ENCODE data around the gene PPP6C.
"Not testable (repeated sequence)": the region's sequence is repeated elsewhere in the genome, so short reads cannot be mapped to it uniquely, and the experiment has no call there.

PPP6C gene

DNA sequence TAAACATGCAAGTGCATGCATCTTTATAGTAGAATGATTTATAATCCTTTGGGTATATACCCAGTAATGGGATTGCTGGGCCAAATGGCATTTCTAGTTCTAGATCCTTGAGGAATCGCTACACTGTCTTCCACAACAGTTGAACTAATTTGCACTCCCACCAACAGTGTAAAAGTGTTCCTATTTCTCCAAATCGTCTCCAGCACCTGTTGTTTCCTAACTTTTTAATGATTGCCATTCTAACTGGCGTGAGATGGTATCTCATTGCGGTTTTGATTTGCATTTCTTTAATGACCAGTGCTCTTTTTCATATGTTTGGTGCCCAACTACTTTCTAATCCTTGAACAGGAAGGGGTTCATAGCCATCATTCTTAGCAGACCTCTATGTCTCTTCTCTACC lies 7.8 kb downstream of the PPP6C start:
- DNase-seq (ENCODE audit: low read depth), result not testable (repeated sequence)

DNA sequence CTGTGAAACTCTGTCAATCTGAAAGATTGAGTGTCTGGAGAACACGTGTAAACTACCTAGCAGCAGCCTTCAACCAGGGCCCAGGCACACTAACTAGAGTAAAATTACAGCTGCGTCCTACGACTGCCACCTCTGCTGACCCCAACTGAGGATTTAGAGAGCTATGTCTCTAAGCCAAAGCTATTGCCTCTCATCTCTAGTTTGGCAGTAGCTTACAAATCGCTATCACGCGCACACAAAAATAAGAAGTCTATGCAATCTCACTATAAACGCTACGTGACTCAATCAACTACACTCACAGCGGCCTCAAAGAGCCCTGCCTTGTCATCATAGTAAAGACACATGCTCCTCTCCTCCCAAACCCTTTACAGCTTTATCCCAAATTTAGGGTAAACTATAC lies 8.7 kb downstream of the PPP6C start:
- no peak for DNase-seq (ENCODE audit: low read depth)

DNA sequence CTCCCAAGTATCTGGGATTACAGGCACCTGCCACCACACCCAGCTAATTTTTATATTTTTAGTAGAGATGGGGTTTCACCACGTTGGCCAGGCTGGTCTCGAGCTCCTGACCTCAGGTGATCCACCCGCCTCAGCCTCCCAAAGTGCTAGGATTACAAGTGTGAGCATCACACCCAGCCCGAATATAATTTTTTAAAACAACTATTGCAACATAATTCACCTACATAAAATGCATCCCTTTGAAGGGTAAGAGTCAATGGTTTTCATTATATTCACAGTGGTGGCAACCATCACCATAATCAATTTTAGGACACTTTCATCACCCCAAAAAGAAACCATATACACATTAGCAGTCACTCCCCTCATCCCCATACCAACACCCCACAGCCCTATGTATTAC lies 9.8 kb downstream of the PPP6C start:
- DNase-seq (ENCODE audit: low read depth), result not testable (repeated sequence)

DNA sequence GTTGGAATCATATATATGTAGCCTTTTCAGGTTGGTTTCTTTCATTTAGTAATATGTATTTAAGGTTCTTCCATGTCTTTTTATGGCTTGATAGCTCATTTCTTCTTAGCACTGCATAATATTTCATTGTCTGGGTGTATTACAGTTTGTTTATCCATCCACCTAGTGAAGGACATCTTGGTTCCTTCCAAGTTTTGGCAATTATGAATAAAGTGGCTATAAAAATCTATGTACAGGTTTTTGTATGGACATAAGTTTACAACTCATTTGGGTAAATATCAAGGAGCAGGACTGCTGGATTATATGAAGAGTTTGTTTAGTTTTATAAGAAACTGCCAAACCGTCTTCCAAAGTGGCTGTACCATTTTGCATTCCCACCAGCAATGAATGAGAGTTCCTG lies 11.7 kb downstream of the PPP6C start:
- DNase-seq (ENCODE audit: low read depth), result no peak

DNA sequence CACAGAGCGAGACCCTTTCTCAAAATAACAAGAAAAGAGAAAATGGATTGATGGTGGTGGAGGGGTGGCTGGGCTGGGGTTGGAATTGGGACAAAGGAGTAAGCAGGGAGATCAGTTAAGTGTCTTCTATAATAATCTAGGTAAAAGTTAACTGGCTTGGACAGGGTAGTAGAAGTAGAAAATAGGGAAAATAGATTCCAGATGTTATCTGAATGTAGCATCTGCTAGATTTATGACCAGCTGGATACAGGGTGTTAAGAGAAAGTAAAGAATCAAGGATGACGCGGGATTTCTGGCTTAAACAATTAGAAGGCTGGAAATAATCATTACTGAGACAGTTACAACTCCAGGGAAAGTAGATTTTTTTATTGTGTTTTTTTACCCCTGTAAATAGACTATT lies 13.0 kb downstream of the PPP6C start:
- DNase-seq (ENCODE audit: low read depth), result peak; percentile 47

GRCh38 chr9:125172031-125172755 lies 17.4 kb downstream of the PPP6C start:
- peak; percentile 34 for DNase-seq (ENCODE audit: low read depth)

- DNase-seq (ENCODE audit: low read depth), result no peak
Observed at GRCh38 chr9:125169895-125170294, 19.7 kb downstream of the PPP6C start.

GRCh38 chr9:125166762-125167161 lies 22.8 kb downstream of the PPP6C start:
- DNase-seq (ENCODE audit: low read depth), result no peak

- DNase-seq (ENCODE audit: low read depth), result peak; percentile 22
Observed at GRCh38 chr9:125162891-125163290, 26.7 kb downstream of the PPP6C start.

- peak; percentile 70 for DNase-seq (ENCODE audit: low read depth)
Observed at GRCh38 chr9:125161284-125161918, 28.2 kb downstream of the PPP6C start.

DNA sequence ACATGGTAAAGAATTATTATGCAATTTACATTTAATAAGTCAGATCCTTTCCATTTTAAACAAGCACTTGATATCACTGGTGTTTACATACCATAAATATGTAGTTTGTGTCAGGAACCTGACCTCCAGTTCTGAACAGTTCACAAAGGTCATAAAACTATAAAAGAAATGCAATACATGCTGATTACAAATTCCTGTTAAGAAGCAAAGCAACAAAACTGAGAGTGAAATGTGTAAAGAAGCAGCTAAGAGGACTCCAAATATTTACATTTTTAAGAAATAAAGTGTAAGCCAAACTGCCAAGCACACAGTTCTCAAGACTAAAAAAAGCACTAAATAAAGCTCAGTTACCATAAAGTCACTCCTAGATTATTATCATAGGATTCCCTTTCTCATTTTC lies 28.9 kb downstream of the PPP6C start:
- DNase-seq (ENCODE audit: low read depth), result no peak

GRCh38 chr9:125156551-125156950 lies 33.1 kb downstream of the PPP6C start:
- no peak for DNase-seq (ENCODE audit: low read depth)

DNA sequence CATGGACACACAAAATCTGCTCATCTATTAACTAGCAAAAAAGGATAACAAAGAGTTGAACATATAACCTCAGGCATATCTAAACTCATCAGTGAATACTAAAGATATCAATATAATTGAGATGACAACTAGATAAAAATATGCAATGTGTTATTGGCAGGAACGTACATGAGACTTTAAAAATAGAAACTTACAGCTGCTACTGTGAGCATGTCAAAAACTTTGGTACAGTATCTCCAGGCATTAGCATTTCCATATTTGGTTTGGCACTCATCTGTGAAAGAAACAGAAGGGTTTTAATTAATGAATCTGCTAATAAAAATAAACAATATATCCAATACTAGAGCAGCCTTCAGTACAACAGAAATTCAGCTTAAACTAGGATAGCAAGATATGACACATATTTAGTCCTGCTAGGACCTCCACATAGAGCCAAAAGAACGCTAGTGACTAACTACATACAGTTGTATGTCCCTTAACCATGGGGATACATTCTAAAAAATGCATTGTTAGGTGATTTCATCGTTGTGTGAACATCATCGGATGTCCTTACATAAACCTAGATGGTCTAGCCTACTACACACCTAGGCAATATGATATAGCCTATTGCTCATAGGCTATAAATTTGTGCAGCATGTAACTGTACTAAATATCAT lies 35.8 kb downstream of the PPP6C start:
- DNase-seq (ENCODE audit: low read depth), result peak; percentile 33

DNA sequence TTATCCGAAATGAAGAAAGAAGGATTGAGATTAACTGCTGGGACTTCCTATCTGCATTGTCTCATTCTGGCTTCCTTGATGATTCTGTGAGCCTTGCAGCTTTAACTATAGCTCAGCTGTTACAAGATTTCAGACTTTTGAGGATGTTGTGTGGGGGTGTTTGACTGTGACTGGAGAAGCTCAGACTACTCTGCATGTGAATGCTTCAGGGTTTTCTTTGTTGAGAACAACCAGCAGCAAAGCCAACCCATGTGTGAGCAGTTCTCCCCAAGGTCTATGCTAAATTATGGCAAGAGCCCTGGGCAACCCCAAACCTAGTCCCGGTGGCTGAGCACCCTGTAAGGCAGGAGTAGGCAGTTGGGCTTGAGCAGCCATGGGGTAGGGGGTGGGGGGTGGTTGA lies 37.9 kb downstream of the PPP6C start:
- no peak for DNase-seq (ENCODE audit: low read depth)

DNA sequence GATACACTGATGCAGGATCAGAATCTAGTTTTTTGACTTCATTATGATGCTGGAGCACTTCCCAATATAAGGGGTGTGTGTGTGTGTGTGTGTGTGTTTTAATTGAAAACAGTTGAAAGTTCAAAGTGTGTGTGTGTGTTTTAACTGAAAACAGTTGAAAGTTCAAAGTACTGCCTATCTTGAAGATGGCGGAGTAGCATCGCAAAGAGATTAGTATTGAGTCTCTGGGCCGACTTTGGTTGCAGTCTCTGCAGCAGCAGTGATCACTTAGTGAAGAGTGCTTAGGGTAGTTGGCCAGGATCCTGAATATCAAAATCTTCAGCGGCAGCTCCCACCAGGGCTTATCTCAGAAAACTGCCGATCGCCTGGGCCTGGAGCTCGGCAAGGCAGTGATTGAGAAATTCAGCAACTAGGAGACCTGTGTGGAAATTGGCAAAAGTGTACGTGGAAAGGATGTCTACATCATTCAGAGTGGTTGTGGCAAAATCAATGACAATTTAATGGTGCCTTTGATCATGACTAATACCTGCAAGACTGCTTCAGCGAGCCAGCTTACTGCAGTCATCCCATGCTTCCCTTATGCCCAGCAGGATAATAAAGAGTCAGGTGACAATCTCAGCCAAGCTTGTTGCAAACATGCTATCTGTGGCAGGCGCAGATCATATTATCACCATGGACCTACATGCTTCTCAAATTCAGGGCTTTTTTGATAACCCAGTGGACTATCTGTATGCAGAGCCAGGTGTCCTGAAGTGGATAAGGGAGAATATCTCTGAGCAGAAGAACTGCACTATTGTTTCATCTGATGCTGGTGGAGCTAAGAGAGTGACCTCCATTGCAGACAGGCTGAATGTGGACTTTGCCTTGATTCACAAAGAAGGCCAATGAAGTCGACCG lies 39.0 kb downstream of the PPP6C start:
- DNase-seq (ENCODE audit: low read depth), result no peak

- no peak for DNase-seq (ENCODE audit: low read depth)
Observed at GRCh38 chr9:125147401-125147951, 42.1 kb downstream of the PPP6C start.

GRCh38 chr9:125146247-125146646 lies 43.4 kb downstream of the PPP6C start:
- DNase-seq (ENCODE audit: low read depth), result peak; percentile 86

GRCh38 chr9:125145425-125145824 lies 44.2 kb downstream of the PPP6C start:
- DNase-seq (ENCODE audit: low read depth), result no peak

- DNase-seq (ENCODE audit: low read depth), result peak; percentile 99
Observed at GRCh38 chr9:125143377-125144090, 46.1 kb downstream of the PPP6C start, which contains the start of gene SCAI. Gene SCAI, minus strand, starts transcription at chr9:125143528. Its CDS starts 91 bp downstream, at chr9:125143437.

GRCh38 chr9:125142560-125143376 lies 46.8 kb downstream of the PPP6C start:
- no peak for DNase-seq (ENCODE audit: low read depth)
